Chondrocyte (in vitro differentiated cells): ENCODE data around the gene PPFIA3. TPM values are rescaled to one million over a fixed set of nuclear protein-coding genes. Genes with fewer than 3 reads are reported as not detected.

Experiments
- DNase-seq: peaks from one replicate; pipeline ENCODE4 v3.0.0; 2021; ENCODE audit warnings: mixed read lengths, low spot score
- H3K27ac Mint-ChIP-seq: one replicate; pipeline ENCODE4 v1.8.0; 2021; ENCODE audit warnings: mild to moderate bottlenecking, moderate library complexity, mixed read lengths; ENCODE audit not compliant: unreplicated experiment
- H3K27me3 Mint-ChIP-seq: 2 replicates; pipeline ENCODE4 v1.8.0; 2021; ENCODE audit warnings: low read depth, mixed read lengths
- H3K36me3 Mint-ChIP-seq: 2 replicates; pipeline ENCODE4 v1.8.0; 2021; ENCODE audit warnings: low read depth, mixed read lengths
- H3K4me1 Mint-ChIP-seq: 2 replicates; pipeline ENCODE4 v1.8.0; 2021; ENCODE audit warnings: low read depth, mild to moderate bottlenecking, mixed read lengths
- H3K4me3 Mint-ChIP-seq: one replicate; pipeline ENCODE4 v1.8.0; 2021; ENCODE audit warnings: mild to moderate bottlenecking, moderate library complexity, mixed read lengths; ENCODE audit not compliant: unreplicated experiment
- H3K9me3 Mint-ChIP-seq: 2 replicates; pipeline ENCODE4 v1.8.0; 2021; ENCODE audit warnings: low read depth, mixed read lengths
- total RNA-seq: library from RNA; stranded (reverse); gene quantifications from 3 replicates; pipeline ENCODE4 v1.2.1, GENCODE V29; 2021
- TF ChIP-seq, protein P1 (sequence below): fragments of 200-600 bp; sonication (generic); IDR thresholded peaks from 2 replicates; pipeline ENCODE4 v1.5.0; 2021; ENCODE audit warnings: antibody characterized with exemption, mild to moderate bottlenecking, moderate library complexity

The PPFIA3 gene
- total RNA-seq, 1 donor from 2014 or later, result 13.9 TPM

DNA sequence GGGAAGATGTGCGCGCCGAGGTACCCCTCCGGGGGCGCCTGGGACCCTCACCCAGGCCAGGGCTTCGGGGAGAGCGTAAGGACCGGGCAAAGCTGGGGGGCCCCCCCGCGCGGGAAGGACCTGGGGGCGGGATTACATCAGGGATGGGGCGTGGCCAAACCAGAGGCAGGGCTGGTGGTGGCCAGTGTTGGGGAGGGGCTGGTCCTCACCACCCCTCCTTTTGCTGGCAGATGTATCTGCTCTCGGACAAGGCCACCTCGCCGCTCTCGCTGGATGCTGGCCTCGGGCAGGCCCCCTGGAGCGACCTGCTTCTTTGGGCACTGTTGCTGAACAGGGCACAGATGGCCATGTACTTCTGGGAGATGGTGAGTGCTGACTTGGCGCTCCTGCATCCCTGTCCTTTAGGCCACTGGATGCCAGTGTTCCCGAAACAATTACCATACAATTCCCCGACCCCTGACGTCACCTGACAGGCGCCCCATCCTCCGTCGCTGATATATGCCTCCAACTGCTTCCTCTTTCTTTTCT lies 63.6 kb downstream of the PPFIA3 start:
- DNase-seq, result no peak
- peaks cover 8% of the 10 kb centered on the region for H3K9me3 Mint-ChIP-seq
- TF ChIP-seq, protein P1, sequence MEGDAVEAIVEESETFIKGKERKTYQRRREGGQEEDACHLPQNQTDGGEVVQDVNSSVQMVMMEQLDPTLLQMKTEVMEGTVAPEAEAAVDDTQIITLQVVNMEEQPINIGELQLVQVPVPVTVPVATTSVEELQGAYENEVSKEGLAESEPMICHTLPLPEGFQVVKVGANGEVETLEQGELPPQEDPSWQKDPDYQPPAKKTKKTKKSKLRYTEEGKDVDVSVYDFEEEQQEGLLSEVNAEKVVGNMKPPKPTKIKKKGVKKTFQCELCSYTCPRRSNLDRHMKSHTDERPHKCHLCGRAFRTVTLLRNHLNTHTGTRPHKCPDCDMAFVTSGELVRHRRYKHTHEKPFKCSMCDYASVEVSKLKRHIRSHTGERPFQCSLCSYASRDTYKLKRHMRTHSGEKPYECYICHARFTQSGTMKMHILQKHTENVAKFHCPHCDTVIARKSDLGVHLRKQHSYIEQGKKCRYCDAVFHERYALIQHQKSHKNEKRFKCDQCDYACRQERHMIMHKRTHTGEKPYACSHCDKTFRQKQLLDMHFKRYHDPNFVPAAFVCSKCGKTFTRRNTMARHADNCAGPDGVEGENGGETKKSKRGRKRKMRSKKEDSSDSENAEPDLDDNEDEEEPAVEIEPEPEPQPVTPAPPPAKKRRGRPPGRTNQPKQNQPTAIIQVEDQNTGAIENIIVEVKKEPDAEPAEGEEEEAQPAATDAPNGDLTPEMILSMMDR, result no peak
- no peak overlapping the region for H3K27ac Mint-ChIP-seq
- no peaks in the 10 kb centered on the region for H3K4me1 Mint-ChIP-seq
- H3K27me3 Mint-ChIP-seq, result no peaks in the 10 kb centered on the region
- H3K4me3 Mint-ChIP-seq, result no peak overlapping the region
- H3K36me3 Mint-ChIP-seq, result peaks cover 43% of the 10 kb centered on the region

DNA sequence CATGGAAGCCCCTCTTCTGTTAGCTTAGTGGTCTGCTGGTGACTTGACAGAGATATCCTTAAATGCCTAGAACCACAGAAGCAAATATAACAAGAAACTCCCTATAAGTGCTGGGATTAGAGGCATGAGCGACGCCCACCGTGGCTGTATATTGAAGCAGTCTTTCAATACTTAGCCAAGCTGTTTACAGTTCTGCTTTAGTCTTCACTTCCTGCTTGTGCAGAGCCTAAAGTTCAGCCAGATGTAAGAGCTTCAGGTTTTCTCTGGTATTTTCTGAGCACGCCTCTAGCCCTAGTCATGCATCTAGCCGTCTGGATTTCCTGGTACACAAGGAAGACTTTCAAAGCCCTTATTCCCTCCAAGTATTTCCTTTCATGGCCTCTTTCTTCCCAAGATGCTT lies 66.8 kb downstream of the PPFIA3 start:
- no peak overlapping the region for H3K4me3 Mint-ChIP-seq
- no peaks in the 10 kb centered on the region for H3K27me3 Mint-ChIP-seq
- H3K4me1 Mint-ChIP-seq, result no peaks in the 10 kb centered on the region
- TF ChIP-seq, protein P1, result no peak
- H3K27ac Mint-ChIP-seq, result no peak overlapping the region
- DNase-seq, result peak; percentile 11
- H3K9me3 Mint-ChIP-seq, result peaks cover 8% of the 10 kb centered on the region
- H3K36me3 Mint-ChIP-seq, result peaks cover 59% of the 10 kb centered on the region

DNA sequence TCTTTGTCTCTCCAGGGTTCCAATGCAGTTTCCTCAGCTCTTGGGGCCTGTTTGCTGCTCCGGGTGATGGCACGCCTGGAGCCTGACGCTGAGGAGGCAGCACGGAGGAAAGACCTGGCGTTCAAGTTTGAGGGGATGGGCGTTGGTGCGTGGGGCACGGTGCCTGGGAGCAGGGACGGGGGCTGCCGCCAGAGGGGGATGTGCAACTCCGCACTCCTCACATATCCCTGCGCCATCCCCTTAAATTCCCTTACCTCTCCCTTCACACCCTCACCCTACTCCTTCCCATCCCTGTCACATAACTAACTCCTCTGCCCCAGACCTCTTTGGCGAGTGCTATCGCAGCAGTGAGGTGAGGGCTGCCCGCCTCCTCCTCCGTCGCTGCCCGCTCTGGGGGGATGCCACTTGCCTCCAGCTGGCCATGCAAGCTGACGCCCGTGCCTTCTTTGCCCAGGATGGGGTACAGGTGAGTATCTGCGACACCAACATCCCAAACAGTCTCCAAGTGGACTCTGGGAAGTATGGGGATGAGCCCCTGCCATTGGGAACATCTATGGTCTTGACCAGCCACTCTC lies 69.4 kb downstream of the PPFIA3 start:
- Mint-ChIP-seq H3K27me3 (no peaks in the 10 kb centered on the region), H3K4me3 (no peak overlapping the region), H3K36me3 (peaks cover 57% of the 10 kb centered on the region), H3K27ac (peak overlapping the region; percentile 57), H3K9me3 (peaks cover 4% of the 10 kb centered on the region), H3K4me1 (no peaks in the 10 kb centered on the region)
- TF ChIP-seq, protein P1, result no peak
- no peak for DNase-seq

DNA sequence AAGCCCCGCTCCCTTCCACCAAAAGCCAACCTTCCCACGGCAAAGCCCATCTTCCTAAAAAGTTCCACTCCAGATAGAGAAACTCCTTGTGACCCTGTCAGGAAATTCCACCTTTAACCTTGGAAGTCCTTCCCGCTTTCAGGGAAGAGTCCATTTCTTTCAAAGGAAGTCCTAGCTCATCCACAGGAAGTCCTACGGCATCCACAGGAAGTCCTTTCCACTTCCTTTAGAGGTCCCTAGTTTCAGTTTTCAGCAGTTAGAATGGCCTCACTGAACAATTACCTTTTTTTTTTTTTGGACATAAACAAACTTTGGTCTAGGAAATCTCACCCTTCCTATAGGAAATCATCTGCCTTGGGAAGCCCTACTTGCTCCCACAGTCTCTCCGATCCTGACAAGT lies 69.9 kb downstream of the PPFIA3 start:
- no peak for DNase-seq
- Mint-ChIP-seq H3K4me1 (no peaks in the 10 kb centered on the region), H3K27me3 (no peaks in the 10 kb centered on the region), H3K36me3 (peaks cover 52% of the 10 kb centered on the region), H3K9me3 (no peaks in the 10 kb centered on the region), H3K4me3 (no peak overlapping the region), H3K27ac (peak overlapping the region; percentile 57)
- TF ChIP-seq, protein P1, result no peak

DNA sequence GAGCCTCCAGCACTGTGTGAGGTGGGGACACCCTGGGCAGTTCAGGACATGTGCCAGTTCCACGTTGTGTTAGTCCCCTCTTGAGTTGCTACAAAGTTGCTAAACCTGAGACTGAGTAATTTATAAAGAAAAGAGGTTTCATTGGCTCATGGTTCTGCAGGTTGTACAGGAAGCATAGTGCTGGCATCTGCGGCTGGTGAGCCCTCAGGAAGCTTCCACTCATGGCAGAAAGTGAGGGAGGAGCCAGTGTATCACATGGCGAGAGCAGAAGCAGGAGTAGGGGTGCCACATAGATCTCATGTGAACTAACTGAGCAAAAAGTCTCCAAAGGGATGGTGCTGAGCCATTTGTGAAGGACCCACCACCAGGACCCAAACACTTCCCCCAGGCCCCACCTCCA lies 71.4 kb downstream of the PPFIA3 start:
- H3K36me3 Mint-ChIP-seq, result peaks cover 47% of the 10 kb centered on the region
- no peak overlapping the region for H3K27ac Mint-ChIP-seq
- no peaks in the 10 kb centered on the region for H3K4me1 Mint-ChIP-seq
- DNase-seq, result no peak
- no peaks in the 10 kb centered on the region for H3K9me3 Mint-ChIP-seq
- H3K4me3 Mint-ChIP-seq, result no peak overlapping the region
- TF ChIP-seq, protein P1, result no peak
- H3K27me3 Mint-ChIP-seq, result no peaks in the 10 kb centered on the region
